GM23248 (cell line): ENCODE data around the gene TNRC6C.

ENCODE experiments used
- EZH2 ChIP-seq: fragments of 200-600 bp; sonication (generic); IDR thresholded peaks from 2 replicates; pipeline ENCODE4 v1.6.1; 2018; ENCODE audit warnings: antibody characterized with exemption, mild to moderate bottlenecking; ENCODE audit not compliant: insufficient read depth, poor library complexity, severe bottlenecking
- EZH2phosphoT487 ChIP-seq: fragments of 200-600 bp; sonication (generic); IDR thresholded peaks from 2 replicates; pipeline ENCODE4 v1.6.1; 2018; ENCODE audit warnings: antibody characterized with exemption, moderate library complexity, mild to moderate bottlenecking, low read depth; ENCODE audit not compliant: insufficient read depth

DNA sequence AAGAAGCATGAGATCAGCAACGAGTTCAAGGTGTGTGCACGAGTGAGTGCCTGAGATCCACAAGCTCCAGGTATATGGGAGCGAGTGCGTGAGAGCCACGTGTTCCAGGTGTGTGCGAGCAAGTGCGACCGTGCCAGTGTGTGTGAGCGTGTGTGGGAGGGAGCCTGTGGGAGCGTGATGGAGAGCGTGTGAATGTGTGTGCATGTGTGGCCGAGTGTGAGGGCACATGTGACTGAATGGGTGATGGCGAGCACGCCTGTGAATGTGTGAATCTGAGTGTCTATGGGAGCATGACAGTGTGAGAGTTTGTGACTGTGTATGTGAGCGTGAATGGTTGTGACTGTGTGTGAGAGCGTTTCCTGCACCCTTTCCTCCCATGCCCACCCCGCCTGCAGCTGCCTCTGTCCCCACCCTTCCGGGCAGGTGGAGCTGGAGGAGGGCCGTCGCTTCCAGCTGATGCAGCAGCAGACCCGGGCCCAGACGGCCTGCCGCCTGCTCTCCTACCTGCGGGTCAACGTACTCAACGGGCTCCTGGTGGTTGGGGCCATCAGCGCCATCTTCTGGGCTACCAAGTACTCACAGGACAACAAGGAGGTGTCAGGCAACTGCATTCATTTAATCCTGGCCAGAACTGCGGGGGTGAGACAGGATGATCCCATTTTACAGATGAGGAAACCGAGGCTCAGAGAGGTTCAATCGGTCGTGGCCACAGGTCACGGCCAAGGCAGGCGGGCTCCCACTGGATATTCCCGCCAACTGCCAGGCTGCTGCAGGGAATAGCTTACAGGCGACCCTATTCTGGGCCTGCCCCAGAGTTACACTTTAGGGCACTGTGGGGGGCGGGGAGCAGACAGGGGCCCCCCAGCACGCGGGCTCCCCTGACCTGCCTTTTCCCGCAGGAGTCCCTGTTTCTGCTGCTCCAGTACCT lies 175.7 kb downstream of the TNRC6C start:
- TF ChIP-seq EZH2phosphoT487 (no peak), EZH2 (no peak)
